GM12892 (cell line): ENCODE results near the gene CELF2.

Experiments used
- POLR2A ChIP-seq: IDR thresholded peaks from 2 replicates; pipeline ENCODE4 v1.6.1; 2011; ENCODE audit warnings: low read depth, low read length, control low read depth
- POLR2AphosphoS5 ChIP-seq: IDR thresholded peaks from 2 replicates; pipeline ENCODE4 v1.6.1; 2011; ENCODE audit warnings: low read depth, low read length, control low read depth
- TAF1 ChIP-seq: IDR thresholded peaks from 2 replicates; pipeline ENCODE4 v1.6.1; 2011; ENCODE audit warnings: low read depth, mild to moderate bottlenecking, control low read depth, low read length, borderline replicate concordance

DNA sequence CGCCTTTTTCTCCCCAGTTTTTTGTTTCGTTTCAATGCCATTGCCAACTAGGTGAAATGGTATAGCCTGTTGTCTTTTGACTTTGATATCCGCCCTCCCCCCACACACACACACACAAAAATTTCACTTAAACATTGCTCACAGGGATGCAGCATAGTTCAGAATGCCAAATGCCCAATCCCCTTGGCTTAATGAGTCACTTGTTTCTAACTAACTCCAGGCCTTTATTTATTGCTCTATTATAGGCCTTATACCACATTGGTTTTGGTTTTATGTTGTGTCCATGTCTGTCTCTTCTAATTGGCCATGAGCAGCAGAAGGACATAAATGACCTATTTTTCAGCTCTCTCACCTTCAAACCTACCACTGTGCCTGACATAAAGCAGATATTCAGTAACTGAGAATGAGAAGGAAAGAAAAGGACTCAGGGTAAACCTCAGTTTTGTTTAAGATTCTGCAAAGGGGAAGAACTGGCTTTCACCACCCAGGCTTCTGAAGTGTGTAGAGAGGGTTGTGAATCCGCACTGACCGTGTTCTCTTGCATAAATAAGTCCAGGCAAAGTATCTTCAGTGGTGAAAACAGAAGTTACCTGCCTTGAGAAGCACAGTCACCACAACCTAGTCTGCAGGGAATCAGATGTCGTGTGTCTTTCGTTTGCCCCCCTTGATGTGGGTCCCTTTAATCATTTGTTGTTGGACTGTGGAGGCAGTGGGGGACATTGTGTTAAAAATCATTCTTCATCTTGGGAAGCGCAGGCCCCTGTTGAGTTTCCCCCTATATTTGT, 139.8 kb downstream of the CELF2 start:
- TF ChIP-seq POLR2A (no peak), TAF1 (no peak), POLR2AphosphoS5 (no peak)
